OCI-LY7 (cell line): ENCODE results near the gene ROMO1. TPM values are rescaled to one million over a fixed set of nuclear protein-coding genes. Genes with fewer than 3 reads are reported as not detected.

Source experiments
- Bru-seq: library from RNA; stranded (reverse); fragments of 400-500 nt; gene quantifications from one replicate; lab custom pipeline; 2021; lab: Mats Ljungman, UMichigan
- BruChase-seq, 2 experiments: library from RNA; stranded (reverse); fragments of 400-500 nt; gene quantifications; one replicate each; lab custom pipeline; 2021; lab: Mats Ljungman, UMichigan
- BruUV-seq: library from RNA; stranded (reverse); fragments of 400-500 nt; replicated peaks from 2 replicates; lab custom pipeline; 2021; lab: Mats Ljungman, UMichigan
- CTCF ChIA-PET: fragments of 300-600 bp; sonication (Branson Sonifier 250); formaldehyde crosslinking; loops from one replicate; lab custom pipeline; 2022; ENCODE audit warnings: antibody characterized with exemption; ENCODE audit not compliant: unreplicated experiment; lab: Charles Lee
- POLR2A ChIA-PET: fragments of 300-600 bp; sonication (Branson Sonifier 250); formaldehyde crosslinking; loops from one replicate; lab custom pipeline; 2022; ENCODE audit warnings: antibody characterized with exemption; lab: Charles Lee
- DNase-seq: peaks from one replicate; pipeline ENCODE4 v3.0.0-alpha.2; 2015; ENCODE audit warnings: low spot score
- H2AFZ ChIP-seq: fragments of 200-600 bp; sonication (generic), shearing (Covaris generic); 2 replicates; pipeline ENCODE4 v1.6.1; 2014; ENCODE audit warnings: mild to moderate bottlenecking, antibody characterized with exemption, low read length, moderate library complexity
- H3K27ac ChIP-seq: fragments of 200-600 bp; sonication (generic); 2 replicates; pipeline ENCODE4 v1.5.1; 2014; ENCODE audit warnings: mixed run types, low read depth, mild to moderate bottlenecking, moderate library complexity, low read length, inconsistent platforms; ENCODE audit not compliant: poor library complexity, severe bottlenecking
- H3K36me3 ChIP-seq: fragments of 200-600 bp; sonication (generic); 2 replicates; pipeline ENCODE4 v1.6.1; 2014; ENCODE audit warnings: mild to moderate bottlenecking, antibody characterized with exemption, low read length, moderate library complexity, mixed read lengths; ENCODE audit not compliant: insufficient read depth
- H3K4me1 ChIP-seq: fragments of 200-600 bp; sonication (generic); 2 replicates; pipeline ENCODE4 v1.5.1; 2014; ENCODE audit warnings: mild to moderate bottlenecking, low read length; ENCODE audit not compliant: insufficient read depth, poor library complexity, severe bottlenecking
- H3K4me2 ChIP-seq: fragments of 200-600 bp; sonication (generic); 2 replicates; pipeline ENCODE4 v1.6.1; 2014; ENCODE audit warnings: mild to moderate bottlenecking, low read length
- H3K4me3 ChIP-seq: fragments of 200-600 bp; sonication (generic); 2 replicates; pipeline ENCODE4 v1.5.1; 2014; ENCODE audit warnings: mild to moderate bottlenecking, low read depth, low read length; ENCODE audit not compliant: poor library complexity, severe bottlenecking
- H3K79me2 ChIP-seq: fragments of 200-600 bp; sonication (generic); 2 replicates; pipeline ENCODE4 v1.6.1; 2016; ENCODE audit warnings: low read depth, mild to moderate bottlenecking, low read length, moderate library complexity, mixed read lengths; ENCODE audit not compliant: insufficient read depth
- H3K9me2 ChIP-seq: fragments of 200-600 bp; sonication (generic); 2 replicates; pipeline ENCODE4 v1.6.1; 2016; ENCODE audit warnings: mild to moderate bottlenecking, low read length, mixed read lengths; ENCODE audit not compliant: insufficient read depth
- H3K9me3 ChIP-seq: fragments of 200-600 bp; sonication (generic); 2 replicates; pipeline ENCODE4 v1.6.1; 2014; ENCODE audit warnings: mild to moderate bottlenecking, mixed run types, low read length, mixed read lengths
- H4K20me1 ChIP-seq: fragments of 200-600 bp; sonication (generic); 2 replicates; pipeline ENCODE4 v1.6.1; 2014; ENCODE audit warnings: mild to moderate bottlenecking, antibody characterized with exemption, low read length, moderate library complexity, mixed read lengths; ENCODE audit not compliant: insufficient read depth
- EZH2phosphoT487 ChIP-seq: fragments of 200-600 bp; sonication (generic); IDR thresholded peaks from 2 replicates; pipeline ENCODE4 v1.6.1; 2018; ENCODE audit warnings: low read depth, borderline replicate concordance, mild to moderate bottlenecking, mixed run types, antibody characterized with exemption, low read length, moderate library complexity, mixed read lengths
- intact Hi-C: fragments of 100-400 bp; cut with micrococcal nuclease; formaldehyde crosslinking; loops from one replicate; pipeline ENCODE4 v1.10.0; 2022; ENCODE audit not compliant: unreplicated experiment
- long read RNA-seq: library from polyadenylated mRNA; stranded (forward); transcript quantifications from one replicate; pipeline ENCODE4 v2.0.0, GENCODE V29; 2022
- total RNA-seq, 2 experiments: library from RNA; depleted of rRNA in 1 of 2; stranded (reverse); fragments of >200 nt in 1 of 2; shearing (Covaris generic) in 1 of 2; gene quantifications; 2 replicates each; pipeline ENCODE4 v1.2.3, GENCODE V29; 2014 to 2022
- TF ChIP-seq, protein P1 (sequence below): fragments of 200-600 bp; sonication (generic); conservative IDR thresholded peaks from 2 replicates; pipeline ENCODE4 v1.5.1; 2014; ENCODE audit warnings: mild to moderate bottlenecking, antibody characterized with exemption, low read length, moderate library complexity, mixed read lengths

ROMO1 gene
- total RNA-seq (2014; rRNA removed; shearing (Covaris generic)): 393 and 411 TPM in 2 replicates
- total RNA-seq (2022): 109 and 164 TPM in 2 replicates
- percentile 86 among the genes with signal in this experiment for Bru-seq, nascent RNA
- BruChase-seq, experiment 1, labeled RNA remaining after a 6-hour chase: percentile 66 among the genes with signal in this experiment
- percentile 57 among the genes with signal in this experiment for BruChase-seq, experiment 2, labeled RNA remaining after a 2-hour chase
- long read RNA-seq, transcript ROMO1-201 (2 exons, 496 nt): minor isoform, 37 of 255 reads
- long read RNA-seq, transcript ROMO1-203 (3 exons, 422 nt): major isoform, 110 of 255 reads
- long read RNA-seq, transcript ROMO1-204 (3 exons, 498 nt): minor isoform, 60 of 255 reads
- long read RNA-seq, partial matches to known transcripts: 4 of 255 reads
- long read RNA-seq, other reads (novel, unspliced or antisense): 44 of 255 reads

DNA sequence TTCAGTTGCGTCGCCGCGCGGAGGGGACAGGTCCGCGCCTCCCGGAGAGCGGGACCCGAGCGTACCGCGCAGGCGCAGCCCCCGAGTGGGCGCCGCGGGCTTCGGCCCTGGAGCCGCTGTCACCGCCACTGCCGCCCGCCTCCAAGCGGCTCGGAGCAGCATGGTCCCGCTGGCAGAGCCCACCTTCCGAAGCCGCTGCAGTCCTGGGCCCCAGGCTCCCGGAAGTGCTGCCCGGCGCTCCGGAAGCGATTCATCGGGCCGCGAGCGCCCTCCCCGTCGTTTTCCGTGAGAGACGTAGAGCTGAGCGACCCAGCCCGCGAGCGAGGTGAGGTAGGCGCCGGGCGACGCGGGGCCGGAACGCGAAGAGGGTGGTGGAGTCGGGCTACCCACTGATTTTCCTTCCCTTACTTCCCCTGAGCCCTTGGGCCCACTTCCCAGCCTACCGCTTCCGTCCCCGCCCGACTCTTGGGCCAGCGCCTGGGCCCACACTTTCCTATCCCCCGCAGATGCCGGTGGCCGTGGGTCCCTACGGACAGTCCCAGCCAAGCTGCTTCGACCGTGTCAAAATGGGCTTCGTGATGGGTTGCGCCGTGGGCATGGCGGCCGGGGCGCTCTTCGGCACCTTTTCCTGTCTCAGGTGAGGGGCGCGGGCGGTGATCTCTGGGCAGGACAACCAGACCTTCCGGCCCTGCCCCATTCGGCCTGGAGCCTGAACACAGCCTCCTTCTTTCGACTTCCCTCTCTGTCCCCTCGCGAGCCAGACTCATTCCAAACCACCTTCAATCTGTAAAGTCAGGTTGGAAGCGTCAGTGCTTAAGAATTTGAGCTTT, at the start of gene ROMO1, which contains the start of gene NFS1:
Gene ROMO1 (plus strand): TSS at position 279 of the 830 bp plus-strand sequence. CDS start 228 bp downstream, at position 507.
Gene NFS1 (minus strand): TSS at position 226 of the 830 bp plus-strand sequence. CDS start 64 bp downstream, at position 162.
- POLR2A ChIA-PET: interaction anchor here (0.6 to 1.8 kb wide), 3 partner anchors 10 to 265 kb away, joined by 3 to 4 read pairs (median 3); no protein-coding TSS in a partner anchor
- BruUV-seq: no TSS peak
- peak; percentile 92 for DNase-seq
- Histone ChIP-seq H3K9me3 (no peaks in the 10 kb centered on the region), H3K9me2 (no peaks in the 10 kb centered on the region), H3K36me3 (peaks cover 59% of the 10 kb centered on the region), H2AFZ (peak within 1 kb of the TSS; percentile 82), H3K4me2 (peak within 1 kb of the TSS; percentile 74), H3K4me3 (peak within 1 kb of the TSS; percentile 87), H3K79me2 (peaks cover 31% of the 10 kb centered on the region; the same call in 1 of the 2 replicates), H3K27ac (peak within 1 kb of the TSS; percentile 74), H4K20me1 (peaks cover 4% of the 10 kb centered on the region; the same call in 1 of the 2 replicates), H3K4me1 (peaks cover 23% of the 10 kb centered on the region)
- TF ChIP-seq, protein P1, sequence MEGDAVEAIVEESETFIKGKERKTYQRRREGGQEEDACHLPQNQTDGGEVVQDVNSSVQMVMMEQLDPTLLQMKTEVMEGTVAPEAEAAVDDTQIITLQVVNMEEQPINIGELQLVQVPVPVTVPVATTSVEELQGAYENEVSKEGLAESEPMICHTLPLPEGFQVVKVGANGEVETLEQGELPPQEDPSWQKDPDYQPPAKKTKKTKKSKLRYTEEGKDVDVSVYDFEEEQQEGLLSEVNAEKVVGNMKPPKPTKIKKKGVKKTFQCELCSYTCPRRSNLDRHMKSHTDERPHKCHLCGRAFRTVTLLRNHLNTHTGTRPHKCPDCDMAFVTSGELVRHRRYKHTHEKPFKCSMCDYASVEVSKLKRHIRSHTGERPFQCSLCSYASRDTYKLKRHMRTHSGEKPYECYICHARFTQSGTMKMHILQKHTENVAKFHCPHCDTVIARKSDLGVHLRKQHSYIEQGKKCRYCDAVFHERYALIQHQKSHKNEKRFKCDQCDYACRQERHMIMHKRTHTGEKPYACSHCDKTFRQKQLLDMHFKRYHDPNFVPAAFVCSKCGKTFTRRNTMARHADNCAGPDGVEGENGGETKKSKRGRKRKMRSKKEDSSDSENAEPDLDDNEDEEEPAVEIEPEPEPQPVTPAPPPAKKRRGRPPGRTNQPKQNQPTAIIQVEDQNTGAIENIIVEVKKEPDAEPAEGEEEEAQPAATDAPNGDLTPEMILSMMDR: peak; percentile 44; the same call in 1 of the 2 replicates
- TF ChIP-seq EZH2phosphoT487: no peak
- intact Hi-C loops: loop anchor here (1.0 to 5.0 kb wide), 5 partner anchors 82 to 237 kb away; partner anchors contain the start of gene SPAG4
- CTCF ChIA-PET: interaction anchor here (0.6 kb wide), 2 partner anchors 83 to 248 kb away, joined by 3 to 6 read pairs; partner anchors contain the start of gene SPAG4

DNA sequence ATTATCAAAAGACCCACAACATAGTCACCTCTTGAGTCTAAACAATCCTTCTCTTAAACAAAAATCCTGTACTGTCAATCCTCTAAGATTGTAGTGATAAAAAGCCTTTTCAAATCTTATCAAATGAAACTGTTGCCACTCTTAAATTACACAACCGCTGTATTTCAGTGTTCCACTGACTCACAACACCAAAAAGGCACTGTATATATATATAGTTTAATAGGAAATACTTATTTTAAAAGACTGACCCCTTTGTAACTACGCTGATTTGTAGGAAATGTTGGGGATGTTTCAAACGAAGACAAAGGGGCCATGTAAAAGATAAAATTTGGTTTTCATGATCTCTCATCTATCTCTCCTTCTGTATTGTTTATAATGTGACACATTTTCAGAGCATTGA, 48.6 kb upstream of the ROMO1 start:
- H3K4me2 ChIP-seq: no peak overlapping the region
- H2AFZ ChIP-seq: no peak overlapping the region
- no peaks in the 10 kb centered on the region for H3K9me2 ChIP-seq
- ChIA-PET POLR2A (no interaction called here), CTCF (no interaction called here)
- no peak for TF ChIP-seq EZH2phosphoT487
- H3K79me2 ChIP-seq: peaks cover 86% of the 10 kb centered on the region
- no peaks in the 10 kb centered on the region for H3K4me1 ChIP-seq
- intact Hi-C loops: no loop called here
- H3K36me3 ChIP-seq: peaks cover 83% of the 10 kb centered on the region
- H3K27ac ChIP-seq: no peak overlapping the region
- peaks cover 15% of the 10 kb centered on the region for H4K20me1 ChIP-seq
- BruUV-seq: no TSS peak
- H3K4me3 ChIP-seq: no peak overlapping the region
- no peak for DNase-seq
- H3K9me3 ChIP-seq: no peaks in the 10 kb centered on the region

DNA sequence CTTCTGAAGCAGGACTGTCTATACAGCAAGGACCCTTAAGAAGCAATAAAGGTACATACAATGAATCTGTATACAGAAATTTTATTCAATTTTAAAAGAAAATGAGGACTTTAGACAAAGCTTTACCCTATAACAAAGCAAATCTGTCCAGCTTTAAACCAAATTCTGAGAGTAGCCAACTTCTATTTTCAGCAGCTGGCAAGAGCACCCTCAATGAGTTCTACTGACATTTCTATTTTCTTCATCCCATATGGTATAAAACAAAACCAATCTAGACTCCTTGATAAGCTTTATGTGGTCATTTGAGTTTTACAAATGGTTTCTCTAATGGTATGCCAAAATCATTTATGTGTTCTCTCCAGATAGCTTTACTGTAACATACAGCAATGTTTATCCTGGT, 47.2 kb upstream of the ROMO1 start:
- no peak overlapping the region for H3K27ac ChIP-seq
- H3K9me2 ChIP-seq: no peaks in the 10 kb centered on the region
- peaks cover 20% of the 10 kb centered on the region for H4K20me1 ChIP-seq
- H3K36me3 ChIP-seq: peaks cover 94% of the 10 kb centered on the region
- H3K4me1 ChIP-seq: peaks cover 1% of the 10 kb centered on the region
- no peaks in the 10 kb centered on the region for H3K9me3 ChIP-seq
- H3K4me3 ChIP-seq: no peak overlapping the region
- TF ChIP-seq EZH2phosphoT487: no peak
- TF ChIP-seq, protein P1: no peak
- no peak overlapping the region for H2AFZ ChIP-seq
- no peak for DNase-seq
- H3K79me2 ChIP-seq: peaks cover 94% of the 10 kb centered on the region
- ChIA-PET CTCF (no interaction called here), POLR2A (interaction anchor here (0.6 to 1.2 kb wide), 2 partner anchors 9 to 107 kb away, joined by 3 to 4 read pairs; no protein-coding TSS in a partner anchor)
- intact Hi-C loops: no loop called here
- no TSS peak for BruUV-seq
- H3K4me2 ChIP-seq: no peak overlapping the region
